AG04450 (cell line): ENCODE data around the gene DRC7. TPM values are rescaled to one million over a fixed set of nuclear protein-coding genes. Genes with fewer than 3 reads are reported as not detected.

Experiments used
- CTCF ChIA-PET: fragments of 300-600, 350-600 bp; formaldehyde crosslinking; extraction: SDS; loops from one replicate; lab custom pipeline; 2022; ENCODE audit warnings: antibody characterized with exemption, inconsistent platforms; lab: Charles Lee
- POLR2A ChIA-PET: fragments of 350-600 bp; formaldehyde crosslinking; extraction: SDS; loops from one replicate; lab custom pipeline; 2021; ENCODE audit warnings: antibody characterized with exemption, inconsistent platforms; lab: Yijun Ruan, JAX
- DNase-seq: peaks from one replicate; pipeline ENCODE4 v3.0.0-alpha.2; 2011; ENCODE audit warnings: low read depth, low spot score
- H3K27ac ChIP-seq: one replicate; pipeline ENCODE4 v1.5.1; 2012; ENCODE audit warnings: low read depth, low read length, control low read depth
- H3K27me3 ChIP-seq: one replicate; pipeline ENCODE4 v1.6.0; 2012; ENCODE audit warnings: low read length; ENCODE audit not compliant: control insufficient read depth, insufficient read depth
- H3K4me3 ChIP-seq: 2 replicates; pipeline ENCODE4 v1.5.1; 2011; ENCODE audit warnings: mild to moderate bottlenecking, low read depth, low read length, control low read depth
- H3K9me3 ChIP-seq: 2 replicates; pipeline ENCODE4 v1.5.1; 2012; ENCODE audit warnings: low read length; ENCODE audit not compliant: control insufficient read depth, insufficient read depth
- CTCF ChIP-seq: IDR thresholded peaks from 2 replicates; pipeline ENCODE4 v1.5.1; 2011; ENCODE audit warnings: low read depth, low read length, control low read depth, inconsistent platforms
- polyA plus RNA-seq: library from polyadenylated mRNA; depleted of rRNA; stranded (reverse); fragments of >200 nt; gene quantifications from 2 replicates; pipeline ENCODE4 v1.2.3, GENCODE V29; 2011

The DRC7 gene
- polyA plus RNA-seq, 1 experiment: not detected

DNA sequence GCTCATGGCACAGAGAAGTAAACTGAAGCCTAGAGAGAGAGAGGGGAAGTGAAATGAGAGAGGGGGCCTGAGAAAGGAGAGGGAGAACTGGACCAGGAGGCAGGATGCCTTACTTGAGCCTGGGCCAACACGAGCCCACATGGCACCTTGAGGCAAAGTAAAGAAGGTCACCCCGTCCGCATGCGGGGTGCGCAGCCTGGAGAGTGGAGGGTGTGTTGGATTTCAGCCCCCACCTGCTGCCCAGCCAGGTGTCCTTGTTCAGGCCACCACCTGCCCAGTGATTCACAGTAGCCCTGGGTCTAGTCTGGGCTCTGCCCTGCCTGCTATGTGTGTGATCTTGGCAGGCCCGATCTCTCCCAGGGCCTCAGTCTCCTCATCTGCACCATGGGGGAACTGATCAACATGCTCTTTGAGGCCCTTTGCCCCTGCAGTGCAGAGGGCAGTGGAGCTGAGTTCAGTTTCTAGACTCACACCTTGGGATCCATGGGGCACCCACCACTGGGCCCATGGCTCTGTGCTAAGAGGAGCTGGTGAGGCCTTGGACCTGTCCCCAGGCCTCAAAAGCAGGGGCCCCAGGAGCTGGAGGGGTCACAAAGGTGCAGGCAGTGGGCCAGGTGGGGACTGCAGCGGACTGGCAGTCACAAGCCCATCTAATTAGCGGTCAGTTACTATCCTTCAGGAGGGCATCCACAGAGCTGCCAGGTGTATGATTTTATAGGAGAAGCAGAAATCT lies 9.8 kb upstream of the DRC7 start:
- ChIA-PET POLR2A (no interaction called here), CTCF (no interaction called here)
- Histone ChIP-seq H3K27ac (no peak overlapping the region), H3K9me3 (no peaks in the 10 kb centered on the region; the same call in 1 of the 2 replicates), H3K4me3 (no peak overlapping the region), H3K27me3 (peaks cover 46% of the 10 kb centered on the region)
- no peak for DNase-seq
- TF ChIP-seq CTCF: no peak

DNA sequence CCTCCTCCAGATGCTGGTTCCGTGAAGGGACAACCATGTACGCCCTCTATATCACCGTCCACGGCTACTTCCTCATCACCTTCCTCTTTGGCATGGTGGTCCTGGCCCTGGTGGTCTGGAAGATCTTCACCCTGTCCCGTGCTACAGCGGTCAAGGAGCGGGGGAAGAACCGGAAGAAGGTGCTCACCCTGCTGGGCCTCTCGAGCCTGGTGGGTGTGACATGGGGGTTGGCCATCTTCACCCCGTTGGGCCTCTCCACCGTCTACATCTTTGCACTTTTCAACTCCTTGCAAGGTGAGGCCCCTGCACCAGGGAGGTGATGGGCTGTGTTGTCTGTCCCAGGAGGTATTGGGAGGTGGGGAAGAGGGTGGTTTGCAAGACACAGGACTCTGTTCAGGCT lies 9.0 kb upstream of the DRC7 start:
- Histone ChIP-seq H3K9me3 (no peaks in the 10 kb centered on the region; the same call in 1 of the 2 replicates), H3K4me3 (no peak overlapping the region), H3K27ac (no peak overlapping the region), H3K27me3 (peaks cover 49% of the 10 kb centered on the region)
- CTCF ChIA-PET: no interaction called here
- POLR2A ChIA-PET: no interaction called here
- TF ChIP-seq CTCF: no peak
- DNase-seq: no peak

DNA sequence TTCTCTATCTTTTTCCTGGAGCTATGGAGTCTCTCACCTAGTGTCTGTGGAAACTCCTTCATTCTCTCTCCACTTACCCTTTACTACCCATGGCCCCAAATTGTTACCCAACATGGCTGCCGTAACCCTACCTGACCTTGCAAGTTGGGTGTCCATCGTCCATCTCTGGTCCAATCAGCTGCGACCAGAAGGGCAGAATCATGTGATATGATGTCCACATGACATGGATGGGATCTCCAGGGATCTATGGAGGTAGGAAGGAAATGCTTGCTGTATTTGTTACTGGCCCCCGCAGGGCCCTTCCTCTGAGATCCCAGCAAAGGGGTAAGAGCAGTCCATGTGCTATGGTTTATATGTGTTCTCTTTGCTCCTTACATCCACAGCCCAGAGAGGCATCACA lies 8.0 kb upstream of the DRC7 start:
- ChIA-PET POLR2A (no interaction called here), CTCF (interaction anchor here (0.6 kb wide), 1 partner anchor 38 kb away, joined by 3 read pairs; no protein-coding TSS in a partner anchor)
- Histone ChIP-seq H3K4me3 (no peak overlapping the region), H3K27me3 (peaks cover 55% of the 10 kb centered on the region), H3K9me3 (no peaks in the 10 kb centered on the region; the same call in 1 of the 2 replicates), H3K27ac (no peak overlapping the region)
- no peak for TF ChIP-seq CTCF
- no peak for DNase-seq

DNA sequence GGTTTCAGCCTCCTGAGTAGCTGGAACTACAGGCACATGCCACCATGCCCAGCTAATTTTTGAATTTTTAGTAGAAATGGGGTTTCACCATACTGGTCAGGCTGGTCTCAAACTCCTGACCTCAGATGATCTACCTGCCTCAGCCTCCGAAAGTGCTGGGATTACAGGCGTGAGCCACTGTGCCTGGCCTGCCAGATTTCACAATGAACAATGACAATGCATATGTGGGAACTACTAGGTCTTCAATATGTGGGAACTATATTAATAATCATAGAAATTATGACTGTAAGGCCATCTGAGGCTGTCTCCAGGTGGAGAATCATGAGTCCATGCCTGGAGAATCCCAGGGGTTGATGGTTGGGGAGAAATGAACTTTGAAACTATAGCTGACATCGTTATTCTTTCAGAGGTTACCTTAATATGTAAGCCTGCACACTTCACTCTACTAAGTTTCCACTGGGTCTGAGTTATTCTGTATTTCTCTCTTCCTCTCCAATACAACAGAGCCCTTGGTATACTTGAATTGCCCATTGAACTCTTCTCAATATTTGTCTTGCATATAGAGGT lies 7.2 kb upstream of the DRC7 start:
- no peak for DNase-seq
- H3K27me3 ChIP-seq: peaks cover 62% of the 10 kb centered on the region
- ChIA-PET POLR2A (no interaction called here), CTCF (interaction anchor here (0.6 kb wide), 1 partner anchor 39 kb away, joined by 3 read pairs; no protein-coding TSS in a partner anchor)
- no peak overlapping the region for H3K4me3 ChIP-seq
- H3K9me3 ChIP-seq: no peaks in the 10 kb centered on the region; the same call in 1 of the 2 replicates
- no peak for TF ChIP-seq CTCF
- H3K27ac ChIP-seq: no peak overlapping the region

DNA sequence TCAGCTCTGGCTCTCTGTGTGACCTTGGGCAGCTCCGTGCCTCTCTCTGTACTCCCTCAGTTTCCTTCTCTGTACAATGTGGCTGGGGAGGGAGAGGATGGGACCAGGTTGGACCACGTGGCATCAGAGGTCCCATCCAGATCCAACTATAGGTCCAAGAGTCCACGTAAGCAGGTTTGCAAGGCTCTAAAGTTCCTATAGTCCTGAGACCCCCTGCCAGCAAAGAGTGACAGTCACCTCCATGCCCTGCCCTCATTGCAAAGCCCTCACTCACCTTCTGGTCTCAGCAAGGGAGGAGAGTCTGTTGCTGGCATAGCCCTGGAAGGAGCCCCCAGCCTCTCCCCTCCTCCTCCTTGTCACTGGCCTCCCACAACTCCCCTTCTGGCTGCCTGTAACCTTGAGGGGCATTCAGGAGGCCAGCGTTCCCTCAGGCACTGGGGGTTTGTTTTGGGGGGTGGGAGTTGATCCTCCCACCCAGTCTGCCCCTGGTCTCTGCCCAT lies 6.1 kb upstream of the DRC7 start:
- no peak for DNase-seq
- CTCF ChIA-PET: no interaction called here
- no peak for TF ChIP-seq CTCF
- Histone ChIP-seq H3K4me3 (no peak overlapping the region), H3K27me3 (peaks cover 60% of the 10 kb centered on the region), H3K9me3 (no peaks in the 10 kb centered on the region), H3K27ac (no peak overlapping the region)
- POLR2A ChIA-PET: no interaction called here
